Endodermal cell (in vitro differentiated cells): ENCODE measurements around the gene RIMKLB. TPM values are rescaled to one million over a fixed set of nuclear protein-coding genes. Genes with fewer than 3 reads are reported as not detected.
"Not testable (repeated sequence)": the region's sequence is repeated elsewhere in the genome, so short reads cannot be mapped to it uniquely, and the experiment has no call there.

Experiments used
- DNase-seq: peaks from one replicate; pipeline ENCODE4 v3.0.0-alpha.2; 2017
- H3K27ac ChIP-seq: 2 replicates; pipeline ENCODE4 v1.5.1; 2013; ENCODE audit warnings: mild to moderate bottlenecking, low read depth, low read length, moderate library complexity
- H3K27me3 ChIP-seq: 2 replicates; pipeline ENCODE4 v1.6.1; 2013; ENCODE audit warnings: mild to moderate bottlenecking, low read length, moderate library complexity; ENCODE audit not compliant: insufficient read depth, control insufficient read depth, poor library complexity, severe bottlenecking
- H3K36me3 ChIP-seq: 2 replicates; pipeline ENCODE4 v1.7.0; 2013; ENCODE audit warnings: mild to moderate bottlenecking, low read length, moderate library complexity; ENCODE audit not compliant: control insufficient read depth, insufficient read depth
- H3K4me1 ChIP-seq: one replicate; pipeline ENCODE4 v1.7.0; 2013; ENCODE audit warnings: low read length; ENCODE audit not compliant: control insufficient read depth, insufficient read depth
- H3K4me3 ChIP-seq: 2 replicates; pipeline ENCODE4 v1.5.1; 2013; ENCODE audit warnings: mild to moderate bottlenecking, low read length, moderate library complexity
- H3K9ac ChIP-seq: 2 replicates; pipeline ENCODE4 v1.6.1; 2013; ENCODE audit warnings: mild to moderate bottlenecking, low read length, moderate library complexity; ENCODE audit not compliant: poor library complexity, severe bottlenecking; ENCODE audit errors: extremely low read depth
- H3K9me3 ChIP-seq: 2 replicates; pipeline ENCODE4 v1.6.1; 2013; ENCODE audit warnings: mild to moderate bottlenecking, low read length, moderate library complexity; ENCODE audit not compliant: control insufficient read depth
- H3K27ac Mint-ChIP-seq: 2 replicates; pipeline ENCODE4 v1.8.0; 2020; ENCODE audit warnings: mixed read lengths
- H3K27me3 Mint-ChIP-seq: 2 replicates; pipeline ENCODE4 v1.8.0; 2021; ENCODE audit warnings: mild to moderate bottlenecking, mixed read lengths; ENCODE audit not compliant: insufficient read depth
- H3K36me3 Mint-ChIP-seq: 2 replicates; pipeline ENCODE4 v1.8.0; 2020; ENCODE audit warnings: low read depth, mixed read lengths
- H3K4me1 Mint-ChIP-seq: 2 replicates; pipeline ENCODE4 v1.8.0; 2020; ENCODE audit warnings: mixed read lengths
- H3K4me3 Mint-ChIP-seq: 2 replicates; pipeline ENCODE4 v1.8.0; 2020; ENCODE audit warnings: mild to moderate bottlenecking, moderate library complexity, mixed read lengths
- H3K9me3 Mint-ChIP-seq: 2 replicates; pipeline ENCODE4 v1.8.0; 2020; ENCODE audit warnings: mild to moderate bottlenecking, mixed read lengths
- WGBS, 2 experiments: methylation state at CpG; one replicate each; pipeline versions ENCODE4 v1.1.5 to v1.1.7; 2013; ENCODE audit warnings: missing lambda C conversion rate in 2 of 2, mixed read lengths in 1 of 2; ENCODE audit not compliant: insufficient coverage in 1 of 2, insufficient read length in 1 of 2; 5-methylcytosine and 5-hydroxymethylcytosine counted together
- total RNA-seq, 2 donors: library from RNA; stranded (reverse); fragmentation: NEBNext Ultra II Directional in 1 of 2; extraction: Animal tissue kit (Norgen Biotek cat#: 25700) in 1 of 2; gene quantifications; 2 replicates in 1 of 2; 3 replicates in 1 of 2; pipeline ENCODE4 v1.2.1, GENCODE V29; 2021
- TF ChIP-seq, protein P1 (sequence below): fragments of 200-600 bp; sonication (generic); conservative IDR thresholded peaks from 2 replicates; pipeline ENCODE4 v1.5.0; 2021; ENCODE audit warnings: antibody characterized with exemption, mild to moderate bottlenecking

RIMKLB gene
- total RNA-seq, 2 donors from 2014 or later = 85.3 to 180 TPM

- WGBS, 2 experiments = 0 to 4% methylated on average over 8 to 13 of the region's 13 CpGs
- H3K9me3 ChIP-seq = peaks cover 37% of the 10 kb centered on the region
- not testable (repeated sequence) for H3K27me3 Mint-ChIP-seq, H3K27ac ChIP-seq, H3K4me1 ChIP-seq, H3K27me3 ChIP-seq
- Mint-ChIP-seq H3K9me3 (peaks cover 47% of the 10 kb centered on the region), H3K36me3 (peaks cover 45% of the 10 kb centered on the region), H3K27ac (peak overlapping the region; percentile 93), H3K4me3 (peak overlapping the region; percentile 96), H3K4me1 (peaks cover 25% of the 10 kb centered on the region)
- peaks cover 24% of the 10 kb centered on the region for H3K36me3 ChIP-seq
- peak; percentile 68 for DNase-seq
- peak overlapping the region; percentile 100 for H3K4me3 ChIP-seq
- peak overlapping the region; percentile 95 for H3K9ac ChIP-seq
- TF ChIP-seq, protein P1, sequence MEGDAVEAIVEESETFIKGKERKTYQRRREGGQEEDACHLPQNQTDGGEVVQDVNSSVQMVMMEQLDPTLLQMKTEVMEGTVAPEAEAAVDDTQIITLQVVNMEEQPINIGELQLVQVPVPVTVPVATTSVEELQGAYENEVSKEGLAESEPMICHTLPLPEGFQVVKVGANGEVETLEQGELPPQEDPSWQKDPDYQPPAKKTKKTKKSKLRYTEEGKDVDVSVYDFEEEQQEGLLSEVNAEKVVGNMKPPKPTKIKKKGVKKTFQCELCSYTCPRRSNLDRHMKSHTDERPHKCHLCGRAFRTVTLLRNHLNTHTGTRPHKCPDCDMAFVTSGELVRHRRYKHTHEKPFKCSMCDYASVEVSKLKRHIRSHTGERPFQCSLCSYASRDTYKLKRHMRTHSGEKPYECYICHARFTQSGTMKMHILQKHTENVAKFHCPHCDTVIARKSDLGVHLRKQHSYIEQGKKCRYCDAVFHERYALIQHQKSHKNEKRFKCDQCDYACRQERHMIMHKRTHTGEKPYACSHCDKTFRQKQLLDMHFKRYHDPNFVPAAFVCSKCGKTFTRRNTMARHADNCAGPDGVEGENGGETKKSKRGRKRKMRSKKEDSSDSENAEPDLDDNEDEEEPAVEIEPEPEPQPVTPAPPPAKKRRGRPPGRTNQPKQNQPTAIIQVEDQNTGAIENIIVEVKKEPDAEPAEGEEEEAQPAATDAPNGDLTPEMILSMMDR = peak; percentile 44
Measured at GRCh38 chr12:8788706-8789105, 90.9 kb downstream of the RIMKLB start.

- not testable (repeated sequence) for H3K4me1 ChIP-seq, H3K27me3 ChIP-seq, H3K27me3 Mint-ChIP-seq, H3K27ac ChIP-seq
- Mint-ChIP-seq H3K4me1 (peaks cover 22% of the 10 kb centered on the region), H3K36me3 (peaks cover 50% of the 10 kb centered on the region), H3K4me3 (peak overlapping the region; percentile 96), H3K9me3 (peaks cover 55% of the 10 kb centered on the region), H3K27ac (peak overlapping the region; percentile 93)
- Histone ChIP-seq H3K36me3 (peaks cover 32% of the 10 kb centered on the region), H3K9ac (peak overlapping the region; percentile 95), H3K4me3 (peak overlapping the region; percentile 100), H3K9me3 (peaks cover 45% of the 10 kb centered on the region)
- 6 to 16% methylated on average over 11 to 13 of the region's 13 CpGs for WGBS, 2 experiments
- peak; percentile 52 for DNase-seq
Measured at GRCh38 chr12:8789341-8790013, 91.7 kb downstream of the RIMKLB start.

DNA sequence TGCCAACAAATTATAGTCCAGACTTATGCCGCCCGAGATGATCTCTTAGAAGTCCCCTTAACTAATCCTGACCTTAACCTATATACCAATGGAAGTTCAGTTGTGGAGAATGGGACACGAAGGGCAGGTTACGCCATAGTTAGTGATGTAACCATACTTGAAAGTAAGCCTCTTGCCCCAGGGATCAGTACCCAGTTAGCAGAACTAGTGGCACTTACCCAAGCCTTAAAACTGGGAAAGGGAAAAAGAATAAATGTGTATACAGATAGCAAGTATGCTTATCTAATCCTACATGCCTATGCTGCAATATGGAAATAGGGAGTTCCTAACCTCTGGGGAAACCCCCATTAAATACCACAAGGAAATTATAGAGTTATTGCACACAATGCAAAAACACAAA lies 95.4 kb downstream of the RIMKLB start:
- H3K4me1 ChIP-seq, H3K27ac ChIP-seq, H3K27ac Mint-ChIP-seq, H3K4me3 Mint-ChIP-seq, H3K27me3 Mint-ChIP-seq, H3K9ac ChIP-seq, H3K27me3 ChIP-seq: not testable (repeated sequence)
- Histone ChIP-seq H3K9me3 (peaks cover 30% of the 10 kb centered on the region), H3K4me3 (peak overlapping the region; percentile 64), H3K36me3 (peaks cover 42% of the 10 kb centered on the region)
- WGBS, 2 experiments = 90 to 100% methylated on average over 2 of the region's 4 CpGs
- peaks cover 21% of the 10 kb centered on the region for H3K4me1 Mint-ChIP-seq
- DNase-seq = peak; percentile 35
- peaks cover 51% of the 10 kb centered on the region for H3K9me3 Mint-ChIP-seq
- H3K36me3 Mint-ChIP-seq = peaks cover 67% of the 10 kb centered on the region

- not testable (repeated sequence) for H3K27me3 Mint-ChIP-seq, H3K4me3 Mint-ChIP-seq, H3K27ac ChIP-seq, H3K9ac ChIP-seq, H3K4me1 ChIP-seq, H3K27me3 ChIP-seq, H3K27ac Mint-ChIP-seq, H3K4me3 ChIP-seq
- WGBS, 2 experiments = 95% methylated on average over 21 of the region's 21 CpGs; no CpG with 5 or more reads in 1 of the 2 experiments
- Histone ChIP-seq H3K9me3 (peaks cover 35% of the 10 kb centered on the region), H3K36me3 (peaks cover 42% of the 10 kb centered on the region)
- peaks cover 77% of the 10 kb centered on the region for H3K36me3 Mint-ChIP-seq
- peaks cover 60% of the 10 kb centered on the region for H3K9me3 Mint-ChIP-seq
- peak; percentile 58 for DNase-seq
- peaks cover 21% of the 10 kb centered on the region for H3K4me1 Mint-ChIP-seq
Measured at GRCh38 chr12:8794611-8795010, 96.8 kb downstream of the RIMKLB start.
